ENCODE results near the gene HIC1.

HIC1 gene

DNA sequence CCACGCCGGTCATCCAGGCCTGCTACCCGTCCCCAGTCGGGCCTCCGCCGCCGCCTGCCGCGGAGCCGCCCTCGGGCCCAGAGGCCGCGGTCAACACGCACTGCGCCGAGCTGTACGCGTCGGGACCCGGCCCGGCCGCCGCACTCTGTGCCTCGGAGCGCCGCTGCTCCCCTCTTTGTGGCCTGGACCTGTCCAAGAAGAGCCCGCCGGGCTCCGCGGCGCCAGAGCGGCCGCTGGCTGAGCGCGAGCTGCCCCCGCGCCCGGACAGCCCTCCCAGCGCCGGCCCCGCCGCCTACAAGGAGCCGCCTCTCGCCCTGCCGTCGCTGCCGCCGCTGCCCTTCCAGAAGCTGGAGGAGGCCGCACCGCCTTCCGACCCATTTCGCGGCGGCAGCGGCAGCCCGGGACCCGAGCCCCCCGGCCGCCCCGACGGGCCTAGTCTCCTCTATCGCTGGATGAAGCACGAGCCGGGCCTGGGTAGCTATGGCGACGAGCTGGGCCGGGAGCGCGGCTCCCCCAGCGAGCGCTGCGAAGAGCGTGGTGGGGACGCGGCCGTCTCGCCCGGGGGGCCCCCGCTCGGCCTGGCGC, 2.4 kb downstream of the HIC1 start:
- no peak for ATAC-seq

DNA sequence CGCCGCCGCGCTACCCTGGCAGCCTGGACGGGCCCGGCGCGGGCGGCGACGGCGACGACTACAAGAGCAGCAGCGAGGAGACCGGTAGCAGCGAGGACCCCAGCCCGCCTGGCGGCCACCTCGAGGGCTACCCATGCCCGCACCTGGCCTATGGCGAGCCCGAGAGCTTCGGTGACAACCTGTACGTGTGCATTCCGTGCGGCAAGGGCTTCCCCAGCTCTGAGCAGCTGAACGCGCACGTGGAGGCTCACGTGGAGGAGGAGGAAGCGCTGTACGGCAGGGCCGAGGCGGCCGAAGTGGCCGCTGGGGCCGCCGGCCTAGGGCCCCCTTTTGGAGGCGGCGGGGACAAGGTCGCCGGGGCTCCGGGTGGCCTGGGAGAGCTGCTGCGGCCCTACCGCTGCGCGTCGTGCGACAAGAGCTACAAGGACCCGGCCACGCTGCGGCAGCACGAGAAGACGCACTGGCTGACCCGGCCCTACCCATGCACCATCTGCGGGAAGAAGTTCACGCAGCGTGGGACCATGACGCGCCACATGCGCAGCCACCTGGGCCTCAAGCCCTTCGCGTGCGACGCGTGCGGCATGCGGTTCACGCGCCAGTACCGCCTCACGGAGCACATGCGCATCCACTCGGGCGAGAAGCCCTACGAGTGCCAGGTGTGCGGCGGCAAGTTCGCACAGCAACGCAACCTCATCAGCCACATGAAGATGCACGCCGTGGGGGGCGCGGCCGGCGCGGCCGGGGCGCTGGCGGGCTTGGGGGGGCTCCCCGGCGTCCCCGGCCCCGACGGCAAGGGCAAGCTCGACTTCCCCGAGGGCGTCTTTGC, 3.1 kb downstream of the HIC1 start:
- ATAC-seq, result no peak
- TF ChIP-seq ZFP30 (CRISPR knock-in tag; IDR thresholded peaks at IDR 0.05) (no peak), TCF4 (CRISPR knock-in tag; IDR thresholded peaks at IDR 0.05; ENCODE audit: borderline replicate concordance) (no peak)

More for the DNA sequence above, 2.4 kb downstream of the HIC1 start:
- no peak for TF ChIP-seq PPARA (CRISPR knock-in tag; IDR thresholded peaks at IDR 0.05; ENCODE audit: borderline replicate concordance)
- TF ChIP-seq ZFP3 (CRISPR knock-in tag; IDR thresholded peaks at IDR 0.05), result no peak
- no peak for TF ChIP-seq GLIS3 (CRISPR knock-in tag; IDR thresholded peaks at IDR 0.05)
- TF ChIP-seq ZNF8 (CRISPR knock-in tag; IDR thresholded peaks at IDR 0.05), result no peak
- TF ChIP-seq, protein P1, sequence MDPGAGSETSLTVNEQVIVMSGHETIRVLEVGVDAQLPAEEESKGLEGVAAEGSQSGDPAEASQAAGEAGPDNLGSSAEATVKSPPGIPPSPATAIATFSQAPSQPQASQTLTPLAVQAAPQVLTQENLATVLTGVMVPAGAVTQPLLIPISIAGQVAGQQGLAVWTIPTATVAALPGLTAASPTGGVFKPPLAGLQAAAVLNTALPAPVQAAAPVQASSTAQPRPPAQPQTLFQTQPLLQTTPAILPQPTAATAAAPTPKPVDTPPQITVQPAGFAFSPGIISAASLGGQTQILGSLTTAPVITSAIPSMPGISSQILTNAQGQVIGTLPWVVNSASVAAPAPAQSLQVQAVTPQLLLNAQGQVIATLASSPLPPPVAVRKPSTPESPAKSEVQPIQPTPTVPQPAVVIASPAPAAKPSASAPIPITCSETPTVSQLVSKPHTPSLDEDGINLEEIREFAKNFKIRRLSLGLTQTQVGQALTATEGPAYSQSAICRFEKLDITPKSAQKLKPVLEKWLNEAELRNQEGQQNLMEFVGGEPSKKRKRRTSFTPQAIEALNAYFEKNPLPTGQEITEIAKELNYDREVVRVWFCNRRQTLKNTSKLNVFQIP (CRISPR knock-in tag; IDR thresholded peaks at IDR 0.05; ENCODE audit: borderline replicate concordance, low read depth), result no peak
- no peak for TF ChIP-seq ARNTL (CRISPR knock-in tag; IDR thresholded peaks at IDR 0.05; ENCODE audit: borderline replicate concordance, low read depth)
- no peak for TF ChIP-seq ESRRG (CRISPR knock-in tag; IDR thresholded peaks at IDR 0.05)
- TF ChIP-seq TCF4 (CRISPR knock-in tag; IDR thresholded peaks at IDR 0.05; ENCODE audit: borderline replicate concordance), result no peak
- TF ChIP-seq TOX (CRISPR knock-in tag; IDR thresholded peaks at IDR 0.05; ENCODE audit: borderline replicate concordance), result no peak
- TF ChIP-seq, protein P2, sequence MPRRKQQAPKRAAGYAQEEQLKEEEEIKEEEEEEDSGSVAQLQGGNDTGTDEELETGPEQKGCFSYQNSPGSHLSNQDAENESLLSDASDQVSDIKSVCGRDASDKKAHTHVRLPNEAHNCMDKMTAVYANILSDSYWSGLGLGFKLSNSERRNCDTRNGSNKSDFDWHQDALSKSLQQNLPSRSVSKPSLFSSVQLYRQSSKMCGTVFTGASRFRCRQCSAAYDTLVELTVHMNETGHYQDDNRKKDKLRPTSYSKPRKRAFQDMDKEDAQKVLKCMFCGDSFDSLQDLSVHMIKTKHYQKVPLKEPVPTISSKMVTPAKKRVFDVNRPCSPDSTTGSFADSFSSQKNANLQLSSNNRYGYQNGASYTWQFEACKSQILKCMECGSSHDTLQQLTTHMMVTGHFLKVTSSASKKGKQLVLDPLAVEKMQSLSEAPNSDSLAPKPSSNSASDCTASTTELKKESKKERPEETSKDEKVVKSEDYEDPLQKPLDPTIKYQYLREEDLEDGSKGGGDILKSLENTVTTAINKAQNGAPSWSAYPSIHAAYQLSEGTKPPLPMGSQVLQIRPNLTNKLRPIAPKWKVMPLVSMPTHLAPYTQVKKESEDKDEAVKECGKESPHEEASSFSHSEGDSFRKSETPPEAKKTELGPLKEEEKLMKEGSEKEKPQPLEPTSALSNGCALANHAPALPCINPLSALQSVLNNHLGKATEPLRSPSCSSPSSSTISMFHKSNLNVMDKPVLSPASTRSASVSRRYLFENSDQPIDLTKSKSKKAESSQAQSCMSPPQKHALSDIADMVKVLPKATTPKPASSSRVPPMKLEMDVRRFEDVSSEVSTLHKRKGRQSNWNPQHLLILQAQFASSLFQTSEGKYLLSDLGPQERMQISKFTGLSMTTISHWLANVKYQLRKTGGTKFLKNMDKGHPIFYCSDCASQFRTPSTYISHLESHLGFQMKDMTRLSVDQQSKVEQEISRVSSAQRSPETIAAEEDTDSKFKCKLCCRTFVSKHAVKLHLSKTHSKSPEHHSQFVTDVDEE (CRISPR knock-in tag; IDR thresholded peaks at IDR 0.05), result no peak
- TF ChIP-seq BACH2 (CRISPR knock-in tag; IDR thresholded peaks at IDR 0.05; ENCODE audit: borderline replicate concordance), result no peak
- TF ChIP-seq, protein P3, sequence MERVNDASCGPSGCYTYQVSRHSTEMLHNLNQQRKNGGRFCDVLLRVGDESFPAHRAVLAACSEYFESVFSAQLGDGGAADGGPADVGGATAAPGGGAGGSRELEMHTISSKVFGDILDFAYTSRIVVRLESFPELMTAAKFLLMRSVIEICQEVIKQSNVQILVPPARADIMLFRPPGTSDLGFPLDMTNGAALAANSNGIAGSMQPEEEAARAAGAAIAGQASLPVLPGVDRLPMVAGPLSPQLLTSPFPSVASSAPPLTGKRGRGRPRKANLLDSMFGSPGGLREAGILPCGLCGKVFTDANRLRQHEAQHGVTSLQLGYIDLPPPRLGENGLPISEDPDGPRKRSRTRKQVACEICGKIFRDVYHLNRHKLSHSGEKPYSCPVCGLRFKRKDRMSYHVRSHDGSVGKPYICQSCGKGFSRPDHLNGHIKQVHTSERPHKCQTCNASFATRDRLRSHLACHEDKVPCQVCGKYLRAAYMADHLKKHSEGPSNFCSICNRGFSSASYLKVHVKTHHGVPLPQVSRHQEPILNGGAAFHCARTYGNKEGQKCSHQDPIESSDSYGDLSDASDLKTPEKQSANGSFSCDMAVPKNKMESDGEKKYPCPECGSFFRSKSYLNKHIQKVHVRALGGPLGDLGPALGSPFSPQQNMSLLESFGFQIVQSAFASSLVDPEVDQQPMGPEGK (CRISPR knock-in tag; IDR thresholded peaks at IDR 0.05; ENCODE audit: borderline replicate concordance), result no peak
- TF ChIP-seq OSR1 (CRISPR knock-in tag; IDR thresholded peaks at IDR 0.05), result no peak
- no peak for TF ChIP-seq CSDC2 (CRISPR knock-in tag; IDR thresholded peaks at IDR 0.05)
- no peak for TF ChIP-seq ZFP30 (CRISPR knock-in tag; IDR thresholded peaks at IDR 0.05)
- TF ChIP-seq, protein P4, sequence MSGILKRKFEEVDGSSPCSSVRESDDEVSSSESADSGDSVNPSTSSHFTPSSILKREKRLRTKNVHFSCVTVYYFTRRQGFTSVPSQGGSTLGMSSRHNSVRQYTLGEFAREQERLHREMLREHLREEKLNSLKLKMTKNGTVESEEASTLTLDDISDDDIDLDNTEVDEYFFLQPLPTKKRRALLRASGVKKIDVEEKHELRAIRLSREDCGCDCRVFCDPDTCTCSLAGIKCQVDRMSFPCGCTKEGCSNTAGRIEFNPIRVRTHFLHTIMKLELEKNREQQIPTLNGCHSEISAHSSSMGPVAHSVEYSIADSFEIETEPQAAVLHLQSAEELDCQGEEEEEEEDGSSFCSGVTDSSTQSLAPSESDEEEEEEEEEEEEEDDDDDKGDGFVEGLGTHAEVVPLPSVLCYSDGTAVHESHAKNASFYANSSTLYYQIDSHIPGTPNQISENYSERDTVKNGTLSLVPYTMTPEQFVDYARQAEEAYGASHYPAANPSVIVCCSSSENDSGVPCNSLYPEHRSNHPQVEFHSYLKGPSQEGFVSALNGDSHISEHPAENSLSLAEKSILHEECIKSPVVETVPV (CRISPR knock-in tag; IDR thresholded peaks at IDR 0.05), result no peak
- no peak for TF ChIP-seq ZNF565 (CRISPR knock-in tag; conservative IDR thresholded peaks at IDR 0.05; ENCODE audit: low read depth)

DNA sequence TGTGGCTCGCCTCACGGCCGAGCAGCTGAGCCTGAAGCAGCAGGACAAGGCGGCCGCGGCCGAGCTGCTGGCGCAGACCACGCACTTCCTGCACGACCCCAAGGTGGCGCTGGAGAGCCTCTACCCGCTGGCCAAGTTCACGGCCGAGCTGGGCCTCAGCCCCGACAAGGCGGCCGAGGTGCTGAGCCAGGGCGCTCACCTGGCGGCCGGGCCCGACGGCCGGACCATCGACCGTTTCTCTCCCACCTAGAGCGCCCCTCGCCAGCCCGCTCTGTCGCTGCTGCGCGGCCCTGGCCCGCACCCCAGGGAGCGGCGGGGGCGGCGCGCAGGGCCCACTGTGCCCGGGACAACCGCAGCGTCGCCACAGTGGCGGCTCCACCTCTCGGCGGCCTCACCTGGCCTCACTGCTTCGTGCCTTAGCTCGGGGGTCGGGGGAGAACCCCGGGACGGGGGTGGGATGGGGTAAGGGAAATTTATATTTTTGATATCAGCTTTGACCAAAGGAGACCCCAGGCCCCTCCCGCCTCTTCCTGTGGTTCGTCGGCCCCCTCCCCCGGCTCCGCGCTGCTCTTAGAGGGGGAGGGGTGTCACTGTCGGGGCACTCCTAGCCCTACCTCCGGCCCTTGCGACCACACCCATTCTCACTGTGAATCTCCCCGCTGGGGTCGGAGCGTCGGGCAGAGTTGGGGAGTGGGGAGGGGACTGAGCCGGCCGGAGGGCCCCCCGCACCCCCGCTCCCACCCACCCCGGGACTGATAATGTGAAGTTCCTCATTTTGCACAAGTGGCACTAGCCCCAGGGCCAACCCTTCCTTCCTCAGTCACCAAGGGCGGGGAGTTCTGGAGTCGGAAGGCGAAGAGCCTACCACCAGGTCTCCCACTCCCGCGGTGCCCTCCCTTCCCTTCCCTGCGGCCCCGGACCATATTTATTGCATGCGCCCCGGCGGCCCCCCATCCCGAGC, 4.0 kb downstream of the HIC1 start:
- ATAC-seq, result no peak
- no peak for TF ChIP-seq ARNTL (CRISPR knock-in tag; IDR thresholded peaks at IDR 0.05; ENCODE audit: borderline replicate concordance, low read depth)
- TF ChIP-seq, protein P3 (CRISPR knock-in tag; IDR thresholded peaks at IDR 0.05; ENCODE audit: borderline replicate concordance), result no peak
